Measurements from ENCODE around the gene FAM180A.
"Not testable (repeated sequence)": the region's sequence is repeated elsewhere in the genome, so short reads cannot be mapped to it uniquely, and the experiment has no call there.

FAM180A gene

GRCh38 chr7:135737306-135737647, 11.3 kb downstream of the FAM180A start:
- not testable (repeated sequence) for DNase-seq (ENCODE audit: low read depth)

- DNase-seq (ENCODE audit: low read depth), result no peak
Observed at GRCh38 chr7:135736586-135737305, 11.9 kb downstream of the FAM180A start.

GRCh38 chr7:135734343-135734689, 14.3 kb downstream of the FAM180A start:
- DNase-seq (ENCODE audit: low read depth), result no peak

GRCh38 chr7:135733603-135734342, 14.8 kb downstream of the FAM180A start:
- DNase-seq (ENCODE audit: low read depth), result no peak

GRCh38 chr7:135731131-135731530, 17.5 kb downstream of the FAM180A start:
- DNase-seq (ENCODE audit: low read depth), result no peak

DNA sequence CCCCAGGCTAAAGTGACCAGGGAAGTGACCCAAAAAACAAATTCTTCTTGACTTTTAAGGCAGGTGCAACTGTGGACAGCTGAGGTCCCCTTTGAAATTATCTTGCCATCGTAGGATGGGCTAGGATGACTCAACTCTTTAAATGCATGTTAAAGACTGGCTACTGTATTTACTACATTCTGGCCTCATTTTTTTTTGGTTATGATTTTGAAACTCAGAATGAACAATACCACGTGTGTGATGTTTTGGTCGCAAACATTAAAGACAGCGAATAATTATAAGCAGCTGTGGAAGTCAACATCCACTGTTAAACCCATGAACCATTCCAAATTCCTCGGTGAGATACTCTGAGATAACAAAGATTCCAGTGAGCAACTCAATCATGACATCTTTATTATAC, 19.4 kb downstream of the FAM180A start:
- no peak for DNase-seq (ENCODE audit: low read depth)

- DNase-seq (ENCODE audit: low read depth), result no peak
Observed at GRCh38 chr7:135728136-135728669, 20.4 kb downstream of the FAM180A start, which contains the start of gene SLC13A4. Gene SLC13A4 (minus strand): TSS chr7:135728186. CDS start chr7:135727496, 690 bp downstream.

DNA sequence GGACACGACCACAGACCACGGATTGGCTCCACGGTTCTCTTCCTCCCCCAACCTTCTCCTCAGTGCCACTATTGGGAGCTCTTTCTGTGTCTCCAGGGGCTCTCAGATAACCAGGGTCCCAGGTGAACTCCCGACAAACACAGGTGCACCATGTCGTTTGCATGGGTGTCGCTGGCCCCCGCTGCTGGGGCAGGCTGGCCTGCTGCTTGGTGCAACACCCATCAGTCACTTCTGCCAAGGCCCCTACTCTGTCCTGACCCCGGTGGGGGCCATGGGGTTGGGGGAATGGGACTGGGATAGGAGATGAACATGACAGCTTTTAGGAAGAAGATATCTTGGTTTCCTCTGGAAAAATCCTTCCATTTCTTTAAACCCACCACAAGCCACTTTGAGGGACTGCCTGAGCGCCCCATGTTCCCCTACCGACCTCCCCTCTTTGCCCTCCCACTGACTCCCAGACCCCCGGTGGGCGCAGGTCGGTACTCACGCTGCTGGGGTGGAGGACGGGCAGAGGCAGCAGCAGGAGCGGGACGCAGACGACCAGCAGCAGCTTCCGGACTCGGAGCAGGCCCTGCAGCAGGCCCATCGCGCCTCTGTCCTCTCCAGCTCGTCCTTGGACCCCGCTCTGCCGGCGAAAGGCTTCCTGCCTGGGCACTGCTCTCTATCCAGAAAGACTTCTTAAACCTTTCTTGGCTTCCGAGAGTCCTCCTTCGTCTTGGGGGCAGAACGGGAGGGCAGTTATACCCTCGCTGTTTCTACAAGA, 21.5 kb downstream of the FAM180A start:
- no peak for DNase-seq (ENCODE audit: low read depth)

- DNase-seq (ENCODE audit: low read depth), result no peak
Observed at GRCh38 chr7:135726276-135726788, 22.3 kb downstream of the FAM180A start.

DNA sequence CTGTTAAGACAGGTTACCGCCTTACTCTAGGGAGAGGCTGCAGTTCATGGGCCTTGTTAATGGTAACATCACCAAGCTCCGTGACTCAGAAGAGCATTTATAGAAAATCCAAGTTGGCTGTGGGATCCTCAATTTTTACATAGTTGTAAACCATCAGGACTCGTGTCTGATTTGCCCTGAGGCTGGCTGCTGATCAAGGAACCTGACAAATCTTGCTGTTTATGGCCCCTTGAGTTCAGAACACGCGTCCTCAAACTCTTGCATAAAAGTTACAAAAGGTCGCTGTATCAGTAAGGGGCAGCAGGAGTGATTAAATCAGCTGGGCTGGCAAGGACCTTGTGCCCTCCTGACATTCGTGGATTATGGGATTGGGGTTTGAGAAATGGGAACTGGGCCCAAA, 25.2 kb downstream of the FAM180A start:
- DNase-seq (ENCODE audit: low read depth), result no peak

GRCh38 chr7:135721198-135721820, 27.3 kb downstream of the FAM180A start:
- no peak for DNase-seq (ENCODE audit: low read depth)

DNA sequence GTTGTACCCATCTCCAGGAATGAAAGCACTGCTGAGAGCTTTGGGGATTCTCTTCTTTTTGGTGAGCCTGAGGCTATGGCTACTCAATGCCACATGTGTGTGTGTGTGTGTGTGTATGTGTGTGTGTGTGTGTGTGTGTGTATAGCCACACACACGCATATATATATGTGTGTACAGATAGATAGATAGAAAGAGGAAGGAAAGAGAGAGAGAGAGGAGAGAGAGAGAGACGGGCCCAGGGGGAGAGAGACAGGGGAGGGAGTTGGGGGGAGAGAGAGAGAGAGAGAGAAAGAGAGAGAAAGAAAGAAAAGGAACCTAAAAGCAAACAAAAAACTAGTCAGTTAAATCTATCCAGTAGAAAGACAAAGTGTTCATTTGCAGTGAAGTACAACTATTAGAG, 28.9 kb downstream of the FAM180A start:
- DNase-seq (ENCODE audit: low read depth), result no peak

GRCh38 chr7:135718794-135719437, 29.7 kb downstream of the FAM180A start:
- no peak for DNase-seq (ENCODE audit: low read depth)

DNA sequence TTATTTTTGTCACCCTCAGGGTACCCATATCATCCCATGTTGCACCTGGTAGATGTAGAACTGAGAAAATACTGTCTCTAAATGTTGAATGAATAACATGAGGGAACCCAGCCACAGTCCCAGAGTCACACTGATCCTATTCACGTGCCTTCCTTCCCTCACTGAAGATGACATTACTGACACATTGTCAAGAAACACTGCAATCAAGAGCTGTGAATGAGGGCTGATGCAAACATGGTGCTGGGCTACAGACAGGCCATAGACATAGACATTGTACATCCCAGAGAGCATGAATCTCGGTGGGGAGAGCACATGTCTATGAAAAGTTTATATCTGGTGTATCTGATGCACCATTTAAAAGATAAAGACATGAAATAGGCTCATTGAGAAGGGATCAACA, 30.4 kb downstream of the FAM180A start:
- no peak for DNase-seq (ENCODE audit: low read depth)

- DNase-seq (ENCODE audit: low read depth), result no peak
Observed at GRCh38 chr7:135717693-135718092, 30.9 kb downstream of the FAM180A start.

GRCh38 chr7:135716677-135717238, 31.9 kb downstream of the FAM180A start:
- DNase-seq (ENCODE audit: low read depth), result no peak

GRCh38 chr7:135715673-135716072, 32.9 kb downstream of the FAM180A start:
- no peak for DNase-seq (ENCODE audit: low read depth)

- DNase-seq (ENCODE audit: low read depth), result no peak
Observed at GRCh38 chr7:135715055-135715522, 33.5 kb downstream of the FAM180A start.

- no peak for DNase-seq (ENCODE audit: low read depth)
Observed at GRCh38 chr7:135714534-135715009, 34.0 kb downstream of the FAM180A start.

DNA sequence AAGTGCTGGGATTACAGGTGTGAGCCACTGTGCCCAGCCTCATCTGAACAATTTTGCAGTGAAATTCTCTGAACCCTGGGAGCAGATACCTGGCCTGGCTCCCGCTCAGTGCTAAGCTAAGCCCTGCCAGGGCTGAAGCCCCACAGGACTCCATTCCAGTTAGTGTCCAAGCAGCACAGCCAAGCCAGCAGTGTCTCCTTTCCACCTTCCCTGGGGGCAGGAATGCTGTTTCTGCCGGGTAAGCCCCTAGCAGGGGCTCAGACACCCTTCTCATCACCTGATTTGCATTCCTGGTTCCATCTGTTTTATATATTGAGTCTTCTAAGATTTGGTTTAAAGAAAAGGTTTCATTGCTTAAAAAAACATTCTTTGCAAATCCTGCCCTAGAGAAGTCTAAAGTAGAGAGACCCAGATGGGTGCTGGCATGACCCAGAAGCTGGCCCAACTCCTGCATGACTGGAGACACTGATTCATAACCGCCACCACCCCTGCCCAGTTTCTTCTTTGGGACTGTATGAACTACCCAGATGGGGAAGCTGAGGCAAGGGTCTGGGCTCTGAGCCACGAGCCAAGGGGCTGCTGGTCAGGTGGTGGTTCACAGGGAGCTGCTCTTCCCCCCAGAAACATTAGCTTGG, 34.7 kb downstream of the FAM180A start:
- DNase-seq (ENCODE audit: low read depth), result no peak

All from activated T-cell treated with anti-CD3 and anti-CD28 coated beads for 24 hours (primary cell).